ENCODE data around the gene UTP18. TPM values are rescaled to one million over a fixed set of nuclear protein-coding genes. Genes with fewer than 3 reads are reported as not detected.
"Not testable (repeated sequence)": the region's sequence is repeated elsewhere in the genome, so short reads cannot be mapped to it uniquely, and the experiment has no call there.

The UTP18 gene
- total RNA-seq, 1 donor from 2014 or later = 37.2 TPM

GRCh38 chr17:51258756-51259563, 1.4 kb upstream of the UTP18 start:
- no peak for DNase-seq (ENCODE audit: low read depth)

GRCh38 chr17:51259564-51260236, 646 bp upstream of the UTP18 start, which contains the start of gene MBTD1:
MBTD1 (minus strand) TSS chr17:51260049; CDS start chr17:51225161, 34,888 bp downstream.
- DNase-seq (ENCODE audit: low read depth) = peak; percentile 93

GRCh38 chr17:51261024-51261963, 948 bp downstream of the UTP18 start:
- no peak for DNase-seq (ENCODE audit: low read depth)

- peak; percentile 69 for DNase-seq (ENCODE audit: low read depth)
Observed at GRCh38 chr17:51263006-51263405, 2.7 kb downstream of the UTP18 start.

GRCh38 chr17:51264466-51264865, 4.1 kb downstream of the UTP18 start:
- DNase-seq (ENCODE audit: low read depth) = not testable (repeated sequence)

GRCh38 chr17:51269991-51270390, 9.6 kb downstream of the UTP18 start:
- DNase-seq (ENCODE audit: low read depth) = no peak

- DNase-seq (ENCODE audit: low read depth) = no peak
Observed at GRCh38 chr17:51270636-51271035, 10.3 kb downstream of the UTP18 start.

- DNase-seq (ENCODE audit: low read depth) = no peak
Observed at GRCh38 chr17:51272812-51273211, 12.5 kb downstream of the UTP18 start.

GRCh38 chr17:51275381-51275780, 15.0 kb downstream of the UTP18 start:
- DNase-seq (ENCODE audit: low read depth) = no peak

- no peak for DNase-seq (ENCODE audit: low read depth)
Observed at GRCh38 chr17:51279183-51279582, 18.8 kb downstream of the UTP18 start.

GRCh38 chr17:51287412-51287811, 27.1 kb downstream of the UTP18 start:
- no peak for DNase-seq (ENCODE audit: low read depth)

- no peak for DNase-seq (ENCODE audit: low read depth)
Observed at GRCh38 chr17:51289696-51290111, 29.4 kb downstream of the UTP18 start.

- DNase-seq (ENCODE audit: low read depth) = not testable (repeated sequence)
Observed at GRCh38 chr17:51294338-51294737, 34.0 kb downstream of the UTP18 start.

- peak; percentile 47 for DNase-seq (ENCODE audit: low read depth)
Observed at GRCh38 chr17:51298508-51299371, 38.4 kb downstream of the UTP18 start.

- no peak for DNase-seq (ENCODE audit: low read depth)
Observed at GRCh38 chr17:51299859-51300258, 39.5 kb downstream of the UTP18 start.

GRCh38 chr17:51305182-51305581, 44.8 kb downstream of the UTP18 start:
- no peak for DNase-seq (ENCODE audit: low read depth)

- DNase-seq (ENCODE audit: low read depth) = not testable (repeated sequence)
Observed at GRCh38 chr17:51312003-51312402, 51.7 kb downstream of the UTP18 start.

- DNase-seq (ENCODE audit: low read depth) = no peak
Observed at GRCh38 chr17:51319186-51319585, 58.8 kb downstream of the UTP18 start.

- peak; percentile 24 for DNase-seq (ENCODE audit: low read depth)
Observed at GRCh38 chr17:51322390-51323029, 62.2 kb downstream of the UTP18 start.

- DNase-seq (ENCODE audit: low read depth) = no peak
Observed at GRCh38 chr17:51325471-51325870, 65.1 kb downstream of the UTP18 start.
